SW 1271 (cell line): Measurements from ENCODE around the gene ANKRD39.
"Not testable (repeated sequence)": the region's sequence is repeated elsewhere in the genome, so short reads cannot be mapped to it uniquely, and the experiment has no call there.

Experiments used
- DNase-seq, 2 experiments: peaks; one replicate each; lab custom pipeline; 2025; lab: John Stamatoyannopoulos, UW

The ANKRD39 gene, protein sequence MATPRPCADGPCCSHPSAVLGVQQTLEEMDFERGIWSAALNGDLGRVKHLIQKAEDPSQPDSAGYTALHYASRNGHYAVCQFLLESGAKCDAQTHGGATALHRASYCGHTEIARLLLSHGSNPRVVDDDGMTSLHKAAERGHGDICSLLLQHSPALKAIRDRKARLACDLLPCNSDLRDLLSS

GRCh38 chr2:96857667-96858372 lies at the start of gene ANKRD39:
Gene ANKRD39 (minus strand): TSS chr2:96858016. CDS start chr2:96857987, 29 bp downstream.
- DNase-seq, result peak; percentile 92 to 97

DNA sequence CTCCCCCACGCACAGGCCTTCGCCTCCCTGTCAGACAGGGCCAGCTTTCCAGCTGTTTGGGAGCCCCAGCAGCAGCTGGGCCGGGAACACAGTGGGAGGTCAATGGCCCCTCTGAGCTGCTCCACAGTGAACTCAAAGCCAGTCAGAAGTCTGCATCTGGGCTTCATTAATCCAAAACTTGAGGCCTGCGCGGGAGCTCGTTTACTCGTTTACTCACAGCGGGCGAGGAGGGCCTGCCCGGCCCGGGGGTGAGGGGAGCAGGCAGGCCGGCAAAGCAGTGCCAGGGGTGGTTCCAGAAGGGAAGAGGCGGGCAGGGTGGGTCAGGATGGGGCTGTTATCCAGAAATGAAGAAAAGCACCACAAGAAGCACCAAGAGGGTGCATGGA lies 48.9 kb upstream of the ANKRD39 start:
- DNase-seq, result no peak

DNA sequence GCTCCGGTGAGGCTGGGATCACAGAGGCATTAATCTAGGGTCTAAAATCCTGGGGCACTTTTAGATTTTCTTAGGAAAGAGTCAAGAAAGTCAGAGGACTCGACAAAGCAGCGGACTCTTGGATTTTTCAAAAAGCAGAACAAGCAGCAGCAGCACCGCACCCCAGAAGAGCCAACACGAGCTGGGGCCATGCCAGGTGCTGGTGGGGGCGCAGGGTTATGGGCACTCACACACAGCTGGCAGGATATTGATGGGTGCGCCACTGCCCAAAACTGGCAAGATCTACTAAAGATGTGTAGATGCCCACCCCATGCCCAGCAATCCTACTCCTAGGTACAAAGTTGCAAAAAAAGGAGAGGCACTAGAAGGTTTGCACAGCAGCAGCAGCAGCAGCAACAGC lies 46.0 kb upstream of the ANKRD39 start:
- DNase-seq, result no peak

DNA sequence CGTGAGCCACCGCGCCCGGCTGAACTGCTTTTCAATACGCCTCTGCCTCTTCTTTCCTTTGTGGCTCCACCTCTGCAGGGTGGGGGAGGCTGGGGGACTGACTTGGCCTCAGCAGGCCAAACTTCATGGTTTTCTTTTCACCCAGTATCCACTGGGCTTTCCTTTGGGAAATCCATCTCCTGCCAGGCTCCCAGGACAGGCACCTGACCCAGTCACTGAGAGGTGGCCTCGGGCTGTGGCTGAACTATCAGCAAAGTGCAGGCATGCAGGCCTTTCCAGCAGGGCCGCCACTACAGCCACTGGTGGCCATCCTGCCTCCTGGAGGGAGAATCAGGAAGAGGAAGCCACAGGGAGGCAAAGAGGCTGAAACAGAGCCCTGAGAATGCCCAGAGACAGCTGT lies 45.5 kb upstream of the ANKRD39 start:
- DNase-seq, result no peak

- no peak for DNase-seq
Observed at GRCh38 chr2:96900237-96900636, 42.4 kb upstream of the ANKRD39 start.

- DNase-seq, result no peak
Observed at GRCh38 chr2:96899413-96899741, 41.6 kb upstream of the ANKRD39 start.

DNA sequence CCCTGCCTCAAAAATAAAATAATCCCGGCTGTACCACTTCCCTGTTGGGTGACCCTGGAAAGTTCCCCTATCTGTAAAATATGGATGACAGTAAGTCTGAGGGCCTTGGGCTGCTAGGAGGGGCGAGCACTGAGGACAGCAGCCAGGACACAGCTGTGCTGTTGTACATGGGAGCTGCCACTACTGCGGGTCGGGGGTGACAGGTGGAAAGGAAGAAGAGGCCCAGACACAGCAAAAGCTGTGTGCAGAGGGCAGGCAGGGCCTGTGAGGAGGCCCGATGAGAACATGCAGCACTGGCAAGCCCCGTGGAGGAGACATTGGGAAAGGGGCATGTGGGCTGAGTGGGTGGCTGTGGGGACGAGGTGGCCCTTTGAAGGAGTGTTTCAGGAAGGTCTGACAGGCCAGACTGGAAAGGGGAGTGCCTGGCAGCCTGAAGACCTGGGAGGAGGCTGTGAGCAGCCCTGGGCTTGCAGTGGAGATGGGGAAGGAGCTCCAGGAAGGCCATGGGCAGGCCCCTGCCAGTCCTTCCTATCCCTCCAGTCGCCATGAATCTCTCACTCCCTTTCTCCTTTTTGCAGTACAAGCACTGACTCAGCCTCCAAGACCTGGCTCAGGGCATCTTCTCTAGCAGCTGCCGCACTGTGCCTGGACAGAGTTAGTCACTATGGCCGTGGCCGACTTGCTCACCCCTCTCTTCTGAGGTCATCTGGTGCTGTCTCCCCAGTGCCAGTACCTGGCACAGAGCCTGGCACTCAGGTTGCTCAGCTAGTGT lies 41.0 kb upstream of the ANKRD39 start:
- no peak for DNase-seq

- DNase-seq, result no peak
Observed at GRCh38 chr2:96898135-96898505, 40.3 kb upstream of the ANKRD39 start.

DNA sequence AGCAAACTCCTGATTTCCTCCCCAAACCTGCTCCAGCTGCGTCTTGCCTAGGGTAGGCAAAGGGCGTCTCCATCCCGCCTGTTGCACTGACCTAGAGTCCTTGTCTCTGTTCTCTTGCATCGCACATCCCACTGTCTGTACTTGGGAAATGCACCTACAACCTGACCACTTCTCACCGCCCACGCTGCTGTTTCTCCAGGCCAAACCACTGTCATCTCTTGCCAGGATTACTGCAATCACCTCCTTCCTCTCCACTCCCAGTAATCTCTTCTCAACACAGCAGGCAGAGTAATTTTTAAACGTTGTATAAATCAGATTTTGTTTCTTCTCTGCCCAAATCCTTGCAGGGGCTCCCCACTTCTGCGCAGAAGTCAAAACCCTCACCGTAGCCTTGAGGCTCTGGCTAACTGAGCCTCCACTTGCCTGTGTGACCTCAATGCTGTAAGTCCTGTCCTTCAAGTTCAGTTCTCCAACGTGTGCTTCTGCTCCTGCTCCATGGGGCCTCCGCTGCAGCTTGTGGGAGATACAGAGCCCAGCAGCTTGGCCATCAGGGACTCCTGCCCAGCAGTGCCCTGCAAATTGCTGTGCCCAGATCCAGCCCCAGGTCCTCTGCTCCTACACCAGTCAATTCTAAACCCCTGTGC lies 39.8 kb upstream of the ANKRD39 start:
- no peak for DNase-seq

DNA sequence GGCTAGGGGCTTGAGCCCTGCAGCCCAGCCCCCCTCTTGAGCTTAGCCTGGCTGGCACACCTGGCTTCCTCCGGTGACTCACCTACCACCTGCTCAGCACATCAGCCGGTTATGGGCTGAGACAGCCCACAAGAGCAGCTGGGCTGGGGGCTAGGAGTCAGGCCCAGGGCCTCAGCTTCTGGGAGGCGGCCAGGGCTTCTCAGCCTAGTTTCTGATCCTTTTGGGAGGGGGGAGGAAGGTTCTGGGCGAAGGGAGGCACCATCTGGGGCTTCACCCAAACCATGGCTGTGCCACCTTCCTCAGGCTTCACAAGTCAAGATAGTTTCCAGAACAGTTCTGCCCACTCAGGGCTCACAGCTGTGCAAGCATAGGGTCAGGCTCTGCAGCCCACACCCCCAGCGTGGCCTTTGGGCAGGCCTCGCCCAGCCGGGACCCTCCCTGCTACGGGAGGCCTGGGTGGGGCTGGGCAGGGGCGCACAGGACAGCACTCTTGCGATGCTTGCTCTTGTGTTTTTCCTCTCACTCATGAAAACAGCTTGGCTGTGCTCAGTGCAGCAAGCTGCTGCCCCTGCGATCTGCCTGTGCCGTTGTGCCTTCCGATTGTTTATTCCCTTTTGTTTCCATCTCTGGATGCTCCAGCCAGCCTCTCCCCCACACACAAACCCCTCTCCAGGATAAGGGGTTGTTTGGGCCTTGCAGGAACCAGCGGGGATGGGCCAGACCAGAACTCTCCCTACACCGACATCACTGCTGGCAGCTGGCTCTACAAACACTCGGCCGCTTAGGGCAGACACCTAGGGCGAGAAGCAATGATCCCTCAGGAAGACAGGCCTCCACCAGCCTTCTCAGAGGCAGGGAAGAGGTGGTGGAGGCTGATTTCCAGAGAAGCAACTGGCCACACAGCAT lies 38.2 kb upstream of the ANKRD39 start:
- no peak for DNase-seq

- DNase-seq, result no peak
Observed at GRCh38 chr2:96895032-96895745, 37.4 kb upstream of the ANKRD39 start.

DNA sequence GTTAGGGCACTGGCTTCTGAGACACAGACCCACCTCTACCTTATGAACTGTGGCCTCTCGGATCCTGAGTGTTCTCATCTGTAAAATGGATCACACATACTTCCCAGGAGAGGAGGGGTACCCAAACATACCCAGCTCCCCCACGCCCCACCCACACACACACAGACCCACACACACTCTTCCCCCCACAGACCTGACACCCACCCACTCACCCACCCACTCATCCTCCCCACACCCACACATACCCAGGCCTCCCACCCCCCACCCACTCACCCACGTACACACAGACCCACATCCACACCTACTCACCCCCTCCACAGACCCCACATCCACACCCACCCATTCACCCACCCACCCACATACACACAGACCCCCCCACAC lies 36.3 kb upstream of the ANKRD39 start:
- DNase-seq, result no peak

GRCh38 chr2:96893289-96894150 lies 35.7 kb upstream of the ANKRD39 start:
- no peak for DNase-seq

DNA sequence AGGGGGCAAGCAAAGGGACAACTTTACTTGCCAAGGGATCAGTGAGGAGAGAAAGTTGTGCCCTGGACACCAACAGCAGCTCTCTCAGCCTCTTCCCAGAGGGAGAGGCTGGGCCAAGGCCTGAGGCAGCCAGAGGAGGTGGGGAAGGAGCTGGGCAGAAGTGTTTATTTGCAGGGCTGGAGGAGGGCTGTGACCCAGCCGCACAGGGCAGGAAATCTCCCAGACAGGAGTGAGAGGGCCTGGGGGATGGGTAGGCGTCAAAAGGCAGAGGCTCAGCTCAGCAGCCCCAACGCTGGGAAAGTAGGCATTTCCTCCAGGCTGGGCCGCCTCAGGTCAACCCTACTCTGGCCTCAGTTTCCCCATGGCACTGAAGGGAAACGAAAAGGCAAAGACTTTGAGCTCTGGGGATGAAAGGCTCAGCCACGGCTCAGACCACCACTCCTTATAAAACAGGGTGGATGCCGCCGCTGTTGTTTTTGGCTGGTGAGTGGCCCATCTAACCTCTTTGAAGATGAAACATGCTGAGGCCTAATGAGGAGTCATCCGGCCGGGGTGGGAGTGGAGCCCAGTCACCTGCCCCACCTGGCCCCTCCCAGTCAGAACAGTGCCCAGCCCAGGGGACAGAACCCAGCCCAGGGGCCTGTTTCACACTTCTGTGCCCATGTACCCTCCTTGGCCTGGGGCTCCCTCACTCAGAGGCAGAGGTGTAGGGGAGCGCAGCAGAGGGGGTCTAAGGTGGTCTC lies 33.9 kb upstream of the ANKRD39 start:
- DNase-seq, result no peak

GRCh38 chr2:96890726-96891385 lies 33.0 kb upstream of the ANKRD39 start:
- DNase-seq, result no peak

- DNase-seq, result no peak
Observed at GRCh38 chr2:96890252-96890651, 32.4 kb upstream of the ANKRD39 start.

- not testable (repeated sequence) for DNase-seq
Observed at GRCh38 chr2:96889502-96889901, 31.7 kb upstream of the ANKRD39 start.

DNA sequence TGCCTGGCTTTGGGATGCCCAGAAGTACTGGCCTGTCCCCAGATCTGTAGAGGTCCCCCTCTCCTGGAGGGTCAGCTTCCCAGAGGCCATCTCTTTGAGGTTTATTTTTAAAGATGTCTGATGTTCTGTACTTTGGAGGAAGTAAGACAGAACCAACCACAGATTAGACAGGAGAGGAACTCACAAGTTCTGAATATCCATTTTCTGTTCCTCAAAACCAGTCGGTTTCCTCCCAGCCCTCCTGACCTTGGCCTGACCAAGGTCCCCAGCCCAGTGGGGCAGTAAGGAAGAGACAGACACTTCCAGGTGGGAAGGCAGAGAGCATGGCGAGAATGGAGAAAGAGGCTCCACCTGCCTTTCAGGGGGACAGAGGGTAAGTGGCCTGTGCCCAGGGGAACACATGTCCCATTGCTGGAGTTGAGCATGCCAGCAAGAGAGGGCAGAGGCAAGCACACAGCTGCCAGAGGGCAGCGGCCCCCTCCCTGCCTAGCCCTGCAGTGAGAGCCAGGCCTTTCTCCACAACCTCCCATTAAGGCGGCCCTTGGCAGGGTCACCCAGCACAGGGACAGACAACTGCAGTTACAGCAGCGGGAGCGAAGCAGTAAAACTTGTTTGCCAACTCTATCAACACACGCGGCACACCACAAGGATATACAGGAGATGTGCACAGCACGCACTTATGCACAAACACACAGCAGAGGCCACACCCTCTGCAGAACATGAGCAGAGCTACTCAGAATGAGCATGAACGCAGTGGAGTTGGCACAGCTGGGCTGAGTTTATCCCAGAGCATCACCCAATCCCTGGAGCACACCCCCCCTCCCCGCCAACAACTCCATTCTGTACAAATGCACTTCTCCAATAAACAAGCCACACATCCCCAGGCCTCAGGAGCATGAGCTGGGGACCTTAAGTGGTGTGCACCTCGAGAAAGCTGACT lies 30.5 kb upstream of the ANKRD39 start:
- DNase-seq, result no peak
